ENCODE measurements around the gene ATPAF2. TPM values are rescaled to one million over a fixed set of nuclear protein-coding genes. Genes with fewer than 3 reads are reported as not detected.

Gene ATPAF2
- total and polyA plus RNA-seq, 2 experiments from 2014 or later: 24.3 to 25.7 TPM

DNA sequence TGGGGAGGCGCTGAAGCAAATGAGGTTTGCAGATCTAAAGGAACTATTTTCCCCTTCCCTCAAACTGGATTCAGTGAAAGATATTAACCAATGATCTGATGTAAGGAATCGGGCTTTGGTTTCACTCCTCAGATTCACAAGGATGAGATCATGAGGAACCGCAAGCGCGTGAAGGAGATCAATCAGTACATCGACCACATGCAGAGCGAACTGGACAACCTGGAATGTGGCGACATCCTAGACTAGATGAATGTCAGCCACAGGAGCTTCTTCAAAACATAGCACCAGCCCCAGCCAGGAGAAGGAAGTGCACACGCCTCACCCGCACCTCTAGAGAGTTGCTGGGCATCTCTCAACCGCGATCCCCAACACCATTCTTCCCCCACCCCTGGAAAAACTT, 22.5 kb downstream of the ATPAF2 start:
- H4K20me1 ChIP-seq (replicated peaks; ENCODE audit: insufficient read depth): peaks cover 5% of the 10 kb centered on the region; the same call in 1 of the 2 replicates
- no peak overlapping the region for H3K27ac Mint-ChIP-seq
- H3K4me1 ChIP-seq (ENCODE audit: insufficient read depth): 0 out of 2 replicates have a peak, but pooled peaks cover 5% of the 10 kb centered on the region
- H3K36me3 ChIP-seq (ENCODE audit: insufficient read depth): no peaks in the 10 kb centered on the region
- H3F3A ChIP-seq (replicated peaks; ENCODE audit: low read depth): no peaks in the 10 kb centered on the region
- no peaks in the 10 kb centered on the region for H3K9me2 ChIP-seq (ENCODE audit: insufficient read depth)
- H2AFZ ChIP-seq: no peak overlapping the region
- no peaks in the 10 kb centered on the region; the same call in 2 of the 3 replicates for H3K36me3 Mint-ChIP-seq (ENCODE audit: low read depth)
- no peaks in the 10 kb centered on the region for H3K79me2 ChIP-seq (replicated peaks; ENCODE audit: insufficient read depth)
- DNase-seq (ENCODE audit: low spot score) (no peak), ATAC-seq (no peak)
- no peaks in the 10 kb centered on the region for H3K9me3 Mint-ChIP-seq
- no peaks in the 10 kb centered on the region for H3K27me3 ChIP-seq (ENCODE audit: insufficient read depth)
- H3K4me2 ChIP-seq: no peak overlapping the region
- no peak overlapping the region for H3K27ac ChIP-seq (ENCODE audit: low read depth)
- H3K4me1 Mint-ChIP-seq: peaks cover 3% of the 10 kb centered on the region; the same call in 2 of the 3 replicates
- peaks cover 3% of the 10 kb centered on the region for H3K27me3 Mint-ChIP-seq (ENCODE audit: insufficient read depth, low read depth, poor library complexity)
- TF ChIP-seq, protein P1, sequence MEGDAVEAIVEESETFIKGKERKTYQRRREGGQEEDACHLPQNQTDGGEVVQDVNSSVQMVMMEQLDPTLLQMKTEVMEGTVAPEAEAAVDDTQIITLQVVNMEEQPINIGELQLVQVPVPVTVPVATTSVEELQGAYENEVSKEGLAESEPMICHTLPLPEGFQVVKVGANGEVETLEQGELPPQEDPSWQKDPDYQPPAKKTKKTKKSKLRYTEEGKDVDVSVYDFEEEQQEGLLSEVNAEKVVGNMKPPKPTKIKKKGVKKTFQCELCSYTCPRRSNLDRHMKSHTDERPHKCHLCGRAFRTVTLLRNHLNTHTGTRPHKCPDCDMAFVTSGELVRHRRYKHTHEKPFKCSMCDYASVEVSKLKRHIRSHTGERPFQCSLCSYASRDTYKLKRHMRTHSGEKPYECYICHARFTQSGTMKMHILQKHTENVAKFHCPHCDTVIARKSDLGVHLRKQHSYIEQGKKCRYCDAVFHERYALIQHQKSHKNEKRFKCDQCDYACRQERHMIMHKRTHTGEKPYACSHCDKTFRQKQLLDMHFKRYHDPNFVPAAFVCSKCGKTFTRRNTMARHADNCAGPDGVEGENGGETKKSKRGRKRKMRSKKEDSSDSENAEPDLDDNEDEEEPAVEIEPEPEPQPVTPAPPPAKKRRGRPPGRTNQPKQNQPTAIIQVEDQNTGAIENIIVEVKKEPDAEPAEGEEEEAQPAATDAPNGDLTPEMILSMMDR (conservative IDR thresholded peaks at IDR 0.05; ENCODE audit: low read depth in 2 of 2): no peak
- TF ChIP-seq, protein P2, sequence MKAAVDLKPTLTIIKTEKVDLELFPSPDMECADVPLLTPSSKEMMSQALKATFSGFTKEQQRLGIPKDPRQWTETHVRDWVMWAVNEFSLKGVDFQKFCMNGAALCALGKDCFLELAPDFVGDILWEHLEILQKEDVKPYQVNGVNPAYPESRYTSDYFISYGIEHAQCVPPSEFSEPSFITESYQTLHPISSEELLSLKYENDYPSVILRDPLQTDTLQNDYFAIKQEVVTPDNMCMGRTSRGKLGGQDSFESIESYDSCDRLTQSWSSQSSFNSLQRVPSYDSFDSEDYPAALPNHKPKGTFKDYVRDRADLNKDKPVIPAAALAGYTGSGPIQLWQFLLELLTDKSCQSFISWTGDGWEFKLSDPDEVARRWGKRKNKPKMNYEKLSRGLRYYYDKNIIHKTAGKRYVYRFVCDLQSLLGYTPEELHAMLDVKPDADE (IDR thresholded peaks at IDR 0.05): no peak
- TF ChIP-seq CREB1 (CRISPR knock-in tag; IDR thresholded peaks at IDR 0.05; ENCODE audit: low read depth) (no peak), EZH2phosphoT487 (IDR thresholded peaks at IDR 0.05; ENCODE audit: unreplicated experiment) (no peak)
- no peak overlapping the region for H3K4me3 ChIP-seq
- no peak overlapping the region for H3K4me3 Mint-ChIP-seq

DNA sequence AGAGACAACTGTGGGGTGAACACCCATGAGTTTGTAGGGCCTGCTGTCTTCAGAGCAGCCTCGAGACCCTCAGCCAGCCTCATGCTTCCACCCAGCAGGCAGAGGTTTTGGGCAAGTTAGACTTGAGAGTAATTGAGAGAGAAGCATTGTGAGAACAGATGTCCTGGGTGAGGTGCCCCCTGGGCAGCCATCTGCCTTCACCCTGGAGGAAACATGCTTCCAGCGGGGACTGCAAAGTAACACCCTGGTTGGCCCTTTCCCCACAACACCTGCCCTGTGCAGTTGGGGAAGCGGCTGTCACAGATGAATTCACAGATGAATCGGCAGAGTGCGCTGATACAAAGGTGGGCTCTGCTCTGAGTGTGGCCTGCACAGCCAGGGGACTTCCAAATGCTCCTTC, 23.4 kb downstream of the ATPAF2 start:
- H3K9me3 Mint-ChIP-seq: no peaks in the 10 kb centered on the region
- H3K4me3 ChIP-seq: no peak overlapping the region
- H3K4me1 Mint-ChIP-seq: peaks cover 3% of the 10 kb centered on the region; the same call in 2 of the 3 replicates
- H3K27ac ChIP-seq (ENCODE audit: low read depth): no peak overlapping the region
- ATAC-seq (no peak), DNase-seq (ENCODE audit: low spot score) (no peak)
- no peaks in the 10 kb centered on the region for H3F3A ChIP-seq (replicated peaks; ENCODE audit: low read depth)
- H3K36me3 ChIP-seq (ENCODE audit: insufficient read depth): no peaks in the 10 kb centered on the region
- no peak overlapping the region for H2AFZ ChIP-seq
- H4K20me1 ChIP-seq (replicated peaks; ENCODE audit: insufficient read depth): peaks cover 5% of the 10 kb centered on the region; the same call in 1 of the 2 replicates
- H3K27ac Mint-ChIP-seq: no peak overlapping the region
- 0 out of 2 replicates have a peak, but pooled peaks cover 5% of the 10 kb centered on the region for H3K4me1 ChIP-seq (ENCODE audit: insufficient read depth)
- no peak overlapping the region for H3K4me3 Mint-ChIP-seq
- H3K36me3 Mint-ChIP-seq (ENCODE audit: low read depth): no peaks in the 10 kb centered on the region
- H3K9me2 ChIP-seq (ENCODE audit: insufficient read depth): no peaks in the 10 kb centered on the region
- H3K79me2 ChIP-seq (replicated peaks; ENCODE audit: insufficient read depth): no peaks in the 10 kb centered on the region
- no peak overlapping the region for H3K4me2 ChIP-seq
- H3K27me3 ChIP-seq (ENCODE audit: insufficient read depth): no peaks in the 10 kb centered on the region
- peaks cover 3% of the 10 kb centered on the region for H3K27me3 Mint-ChIP-seq (ENCODE audit: insufficient read depth, low read depth, poor library complexity)
- TF ChIP-seq STAT1 (IDR thresholded peaks at IDR 0.05; ENCODE audit: unreplicated experiment) (no peak), CREB1 (CRISPR knock-in tag; IDR thresholded peaks at IDR 0.05; ENCODE audit: low read depth) (no peak), NANOG (IDR thresholded peaks at IDR 0.05; ENCODE audit: borderline replicate concordance) (no peak), POLR2AphosphoS5 (IDR thresholded peaks at IDR 0.05; ENCODE audit: low read depth) (no peak), ZNF114 (CRISPR knock-in tag; IDR thresholded peaks at IDR 0.05) (no peak), EZH2phosphoT487 (IDR thresholded peaks at IDR 0.05; ENCODE audit: unreplicated experiment) (no peak)
- TF ChIP-seq, protein P3, sequence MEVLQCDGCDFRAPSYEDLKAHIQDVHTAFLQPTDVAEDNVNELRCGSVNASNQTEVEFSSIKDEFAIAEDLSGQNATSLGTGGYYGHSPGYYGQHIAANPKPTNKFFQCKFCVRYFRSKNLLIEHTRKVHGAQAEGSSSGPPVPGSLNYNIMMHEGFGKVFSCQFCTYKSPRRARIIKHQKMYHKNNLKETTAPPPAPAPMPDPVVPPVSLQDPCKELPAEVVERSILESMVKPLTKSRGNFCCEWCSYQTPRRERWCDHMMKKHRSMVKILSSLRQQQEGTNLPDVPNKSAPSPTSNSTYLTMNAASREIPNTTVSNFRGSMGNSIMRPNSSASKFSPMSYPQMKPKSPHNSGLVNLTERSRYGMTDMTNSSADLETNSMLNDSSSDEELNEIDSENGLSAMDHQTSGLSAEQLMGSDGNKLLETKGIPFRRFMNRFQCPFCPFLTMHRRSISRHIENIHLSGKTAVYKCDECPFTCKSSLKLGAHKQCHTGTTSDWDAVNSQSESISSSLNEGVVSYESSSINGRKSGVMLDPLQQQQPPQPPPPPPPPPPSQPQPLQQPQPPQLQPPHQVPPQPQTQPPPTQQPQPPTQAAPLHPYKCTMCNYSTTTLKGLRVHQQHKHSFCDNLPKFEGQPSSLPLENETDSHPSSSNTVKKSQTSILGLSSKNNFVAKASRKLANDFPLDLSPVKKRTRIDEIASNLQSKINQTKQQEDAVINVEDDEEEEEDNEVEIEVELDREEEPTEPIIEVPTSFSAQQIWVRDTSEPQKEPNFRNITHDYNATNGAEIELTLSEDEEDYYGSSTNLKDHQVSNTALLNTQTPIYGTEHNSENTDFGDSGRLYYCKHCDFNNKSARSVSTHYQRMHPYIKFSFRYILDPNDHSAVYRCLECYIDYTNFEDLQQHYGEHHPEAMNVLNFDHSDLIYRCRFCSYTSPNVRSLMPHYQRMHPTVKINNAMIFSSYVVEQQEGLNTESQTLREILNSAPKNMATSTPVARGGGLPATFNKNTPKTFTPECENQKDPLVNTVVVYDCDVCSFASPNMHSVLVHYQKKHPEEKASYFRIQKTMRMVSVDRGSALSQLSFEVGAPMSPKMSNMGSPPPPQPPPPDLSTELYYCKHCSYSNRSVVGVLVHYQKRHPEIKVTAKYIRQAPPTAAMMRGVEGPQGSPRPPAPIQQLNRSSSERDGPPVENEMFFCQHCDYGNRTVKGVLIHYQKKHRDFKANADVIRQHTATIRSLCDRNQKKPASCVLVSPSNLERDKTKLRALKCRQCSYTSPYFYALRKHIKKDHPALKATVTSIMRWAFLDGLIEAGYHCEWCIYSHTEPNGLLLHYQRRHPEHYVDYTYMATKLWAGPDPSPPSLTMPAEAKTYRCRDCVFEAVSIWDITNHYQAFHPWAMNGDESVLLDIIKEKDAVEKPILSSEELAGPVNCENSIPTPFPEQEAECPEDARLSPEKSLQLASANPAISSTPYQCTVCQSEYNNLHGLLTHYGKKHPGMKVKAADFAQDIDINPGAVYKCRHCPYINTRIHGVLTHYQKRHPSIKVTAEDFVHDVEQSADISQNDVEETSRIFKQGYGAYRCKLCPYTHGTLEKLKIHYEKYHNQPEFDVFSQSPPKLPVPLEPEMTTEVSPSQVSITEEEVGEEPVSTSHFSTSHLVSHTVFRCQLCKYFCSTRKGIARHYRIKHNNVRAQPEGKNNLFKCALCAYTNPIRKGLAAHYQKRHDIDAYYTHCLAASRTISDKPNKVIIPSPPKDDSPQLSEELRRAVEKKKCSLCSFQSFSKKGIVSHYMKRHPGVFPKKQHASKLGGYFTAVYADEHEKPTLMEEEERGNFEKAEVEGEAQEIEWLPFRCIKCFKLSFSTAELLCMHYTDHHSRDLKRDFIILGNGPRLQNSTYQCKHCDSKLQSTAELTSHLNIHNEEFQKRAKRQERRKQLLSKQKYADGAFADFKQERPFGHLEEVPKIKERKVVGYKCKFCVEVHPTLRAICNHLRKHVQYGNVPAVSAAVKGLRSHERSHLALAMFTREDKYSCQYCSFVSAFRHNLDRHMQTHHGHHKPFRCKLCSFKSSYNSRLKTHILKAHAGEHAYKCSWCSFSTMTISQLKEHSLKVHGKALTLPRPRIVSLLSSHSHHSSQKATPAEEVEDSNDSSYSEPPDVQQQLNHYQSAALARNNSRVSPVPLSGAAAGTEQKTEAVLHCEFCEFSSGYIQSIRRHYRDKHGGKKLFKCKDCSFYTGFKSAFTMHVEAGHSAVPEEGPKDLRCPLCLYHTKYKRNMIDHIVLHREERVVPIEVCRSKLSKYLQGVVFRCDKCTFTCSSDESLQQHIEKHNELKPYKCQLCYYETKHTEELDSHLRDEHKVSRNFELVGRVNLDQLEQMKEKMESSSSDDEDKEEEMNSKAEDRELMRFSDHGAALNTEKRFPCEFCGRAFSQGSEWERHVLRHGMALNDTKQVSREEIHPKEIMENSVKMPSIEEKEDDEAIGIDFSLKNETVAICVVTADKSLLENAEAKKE (CRISPR knock-in tag; IDR thresholded peaks at IDR 0.05): no peak
- TF ChIP-seq, protein P1 (conservative IDR thresholded peaks at IDR 0.05; ENCODE audit: low read depth in 2 of 2): no peak
